H7 (cell line): ENCODE results near the gene DNAH8. TPM values are rescaled to one million over a fixed set of nuclear protein-coding genes. Genes with fewer than 3 reads are reported as not detected.

Experiments used
- DNase-seq: peaks from one replicate; pipeline ENCODE4 v3.0.0; 2012
- H3K27me3 ChIP-seq: 2 replicates; pipeline ENCODE4 v1.6.0; 2011; ENCODE audit warnings: mild to moderate bottlenecking, low read length; ENCODE audit not compliant: control insufficient read depth, insufficient read depth
- H3K36me3 ChIP-seq: replicated peaks from 2 replicates; pipeline ENCODE4 v1.5.1; 2011; ENCODE audit warnings: low read length; ENCODE audit not compliant: control insufficient read depth, insufficient read depth
- H3K4me3 ChIP-seq: 2 replicates; pipeline ENCODE4 v1.5.1; 2011; ENCODE audit warnings: low read depth, mild to moderate bottlenecking, control low read depth, low read length, moderate library complexity; ENCODE audit not compliant: insufficient read depth
- total RNA-seq: library from RNA; depleted of rRNA; stranded (reverse); fragments of >200 nt; shearing (Covaris generic); gene quantifications from 2 replicates; pipeline ENCODE4 v1.2.3, GENCODE V29; 2014

The DNAH8 gene
- total RNA-seq, 1 experiment from 2014 or later: 0.03 TPM

- peak; percentile 8 for DNase-seq
- Histone ChIP-seq H3K36me3 (no peaks in the 10 kb centered on the region), H3K4me3 (no peak overlapping the region), H3K27me3 (no peaks in the 10 kb centered on the region)
Measured at GRCh38 chr6:38806271-38806670, 91.2 kb downstream of the DNAH8 start.

- H3K4me3 ChIP-seq: no peak overlapping the region
- H3K27me3 ChIP-seq: no peaks in the 10 kb centered on the region
- no peaks in the 10 kb centered on the region for H3K36me3 ChIP-seq
- no peak for DNase-seq
Measured at GRCh38 chr6:38806833-38807232, 91.7 kb downstream of the DNAH8 start.

- Histone ChIP-seq H3K4me3 (no peak overlapping the region), H3K27me3 (no peaks in the 10 kb centered on the region), H3K36me3 (no peaks in the 10 kb centered on the region)
- no peak for DNase-seq
Measured at GRCh38 chr6:38808039-38808438, 92.9 kb downstream of the DNAH8 start.

GRCh38 chr6:38813041-38813823, 98.1 kb downstream of the DNAH8 start:
- H3K36me3 ChIP-seq: no peaks in the 10 kb centered on the region
- no peaks in the 10 kb centered on the region; the same call in 1 of the 2 replicates for H3K27me3 ChIP-seq
- H3K4me3 ChIP-seq: no peak overlapping the region
- DNase-seq: no peak

GRCh38 chr6:38814761-38815160, 99.7 kb downstream of the DNAH8 start:
- no peaks in the 10 kb centered on the region for H3K36me3 ChIP-seq
- no peak for DNase-seq
- H3K4me3 ChIP-seq: no peak overlapping the region
- H3K27me3 ChIP-seq: no peaks in the 10 kb centered on the region; the same call in 1 of the 2 replicates

GRCh38 chr6:38815250-38815649, 100.1 kb downstream of the DNAH8 start:
- DNase-seq: no peak
- H3K36me3 ChIP-seq: no peaks in the 10 kb centered on the region
- H3K27me3 ChIP-seq: no peaks in the 10 kb centered on the region; the same call in 1 of the 2 replicates
- H3K4me3 ChIP-seq: no peak overlapping the region

- no peak for DNase-seq
- no peaks in the 10 kb centered on the region; the same call in 1 of the 2 replicates for H3K27me3 ChIP-seq
- no peaks in the 10 kb centered on the region for H3K36me3 ChIP-seq
- H3K4me3 ChIP-seq: no peak overlapping the region
Measured at GRCh38 chr6:38818691-38819090, 103.6 kb downstream of the DNAH8 start.

GRCh38 chr6:38822963-38823362, 107.9 kb downstream of the DNAH8 start:
- Histone ChIP-seq H3K4me3 (no peak overlapping the region), H3K27me3 (no peaks in the 10 kb centered on the region), H3K36me3 (no peaks in the 10 kb centered on the region)
- DNase-seq: no peak

GRCh38 chr6:38824243-38824894, 109.3 kb downstream of the DNAH8 start:
- Histone ChIP-seq H3K36me3 (no peaks in the 10 kb centered on the region), H3K4me3 (no peak overlapping the region), H3K27me3 (no peaks in the 10 kb centered on the region)
- DNase-seq: no peak

GRCh38 chr6:38827024-38827423, 111.9 kb downstream of the DNAH8 start:
- Histone ChIP-seq H3K27me3 (no peaks in the 10 kb centered on the region), H3K4me3 (no peak overlapping the region), H3K36me3 (no peaks in the 10 kb centered on the region)
- no peak for DNase-seq

GRCh38 chr6:38831865-38832264, 116.8 kb downstream of the DNAH8 start:
- H3K4me3 ChIP-seq: no peak overlapping the region
- no peaks in the 10 kb centered on the region for H3K27me3 ChIP-seq
- DNase-seq: no peak
- no peaks in the 10 kb centered on the region for H3K36me3 ChIP-seq

- Histone ChIP-seq H3K4me3 (no peak overlapping the region), H3K27me3 (no peaks in the 10 kb centered on the region), H3K36me3 (no peaks in the 10 kb centered on the region)
- DNase-seq: no peak
Measured at GRCh38 chr6:38833320-38833719, 118.2 kb downstream of the DNAH8 start.

- no peak overlapping the region for H3K4me3 ChIP-seq
- H3K27me3 ChIP-seq: no peaks in the 10 kb centered on the region
- peak; percentile 2 for DNase-seq
- H3K36me3 ChIP-seq: no peaks in the 10 kb centered on the region
Measured at GRCh38 chr6:38836585-38836984, 121.5 kb downstream of the DNAH8 start.

- Histone ChIP-seq H3K36me3 (no peaks in the 10 kb centered on the region), H3K4me3 (no peak overlapping the region), H3K27me3 (no peaks in the 10 kb centered on the region)
- DNase-seq: no peak
Measured at GRCh38 chr6:38837101-38837500, 122.0 kb downstream of the DNAH8 start.

- DNase-seq: peak; percentile 7
- H3K27me3 ChIP-seq: no peaks in the 10 kb centered on the region
- no peak overlapping the region for H3K4me3 ChIP-seq
Measured at GRCh38 chr6:38843798-38844197, 128.7 kb downstream of the DNAH8 start.

More at GRCh38 chr6:38843798-38844197, 128.7 kb downstream of the DNAH8 start:
- no peaks in the 10 kb centered on the region for H3K36me3 ChIP-seq
